HL-60/S4 treated with phorbol 12-myristate 13-acetate at 8.2 ng/mL for 4 days and 3 days (cell line): ENCODE results near the gene IL1RL2.

Experiments
- in situ Hi-C: fragments of 300-500 bp; cut with MboI; formaldehyde crosslinking; loops from 2 replicates; pipeline ENCODE4 v1.15.0; 2022; ENCODE audit warnings: low sequenced_read_pairs

Gene IL1RL2

GRCh38 chr2:102158011-102158755 lies 28.6 kb upstream of the IL1RL2 start:
- in situ Hi-C loops, result no loop called here

GRCh38 chr2:102159295-102159694 lies 27.5 kb upstream of the IL1RL2 start:
- in situ Hi-C loops, result no loop called here

DNA sequence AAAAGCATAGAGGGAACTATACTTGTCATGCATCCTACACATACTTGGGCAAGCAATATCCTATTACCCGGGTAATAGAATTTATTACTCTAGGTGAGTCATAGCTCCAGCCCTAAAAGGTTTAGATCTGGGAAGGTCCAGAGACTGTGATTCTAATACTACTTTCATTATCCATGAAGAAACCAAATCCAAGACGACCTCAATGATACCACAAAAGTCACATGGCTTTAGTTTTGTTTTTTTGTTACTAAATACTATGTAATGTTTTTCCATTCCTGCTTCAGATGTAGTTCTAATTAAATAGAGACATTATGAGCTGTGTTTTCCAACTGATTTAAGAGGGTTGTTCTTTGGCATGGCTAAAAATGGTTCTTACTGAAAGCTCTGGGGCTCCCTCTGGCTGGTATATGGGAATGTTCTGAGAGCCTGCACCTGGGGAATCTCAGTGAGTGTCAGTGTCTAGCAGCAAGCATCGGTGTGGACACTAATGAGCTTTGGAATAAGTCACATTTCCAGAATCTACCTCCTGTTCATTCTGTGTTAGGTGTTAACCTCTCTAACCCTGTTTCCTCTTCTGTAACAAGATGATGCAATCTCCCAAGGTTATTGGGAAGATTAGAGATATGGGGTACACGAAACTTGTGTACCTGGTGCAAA lies 20.5 kb upstream of the IL1RL2 start:
- in situ Hi-C loops, result no loop called here

- in situ Hi-C loops, result no loop called here
Measured at GRCh38 chr2:102168026-102168771, 18.6 kb upstream of the IL1RL2 start.

DNA sequence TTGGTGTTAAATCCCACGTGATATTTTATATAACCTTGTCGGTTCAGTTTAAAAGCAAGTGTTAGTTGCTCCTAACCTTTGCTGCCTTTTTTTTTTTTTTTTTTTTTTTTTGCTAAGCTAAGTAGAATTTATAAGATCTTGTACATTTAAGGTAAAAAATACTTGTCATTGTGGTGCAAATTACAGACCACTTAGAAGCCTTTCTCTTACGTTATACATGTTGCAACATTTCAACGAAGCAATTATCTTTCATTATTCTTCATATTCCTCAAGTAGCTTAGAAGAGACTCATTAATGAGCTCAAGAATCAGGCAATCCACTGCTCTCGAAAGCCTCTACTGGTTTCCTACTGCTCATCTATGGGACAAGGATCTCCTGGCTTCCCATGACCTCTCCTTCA lies 14.9 kb upstream of the IL1RL2 start:
- in situ Hi-C loops, result no loop called here

GRCh38 chr2:102172745-102173144 lies 14.1 kb upstream of the IL1RL2 start:
- in situ Hi-C loops, result no loop called here

DNA sequence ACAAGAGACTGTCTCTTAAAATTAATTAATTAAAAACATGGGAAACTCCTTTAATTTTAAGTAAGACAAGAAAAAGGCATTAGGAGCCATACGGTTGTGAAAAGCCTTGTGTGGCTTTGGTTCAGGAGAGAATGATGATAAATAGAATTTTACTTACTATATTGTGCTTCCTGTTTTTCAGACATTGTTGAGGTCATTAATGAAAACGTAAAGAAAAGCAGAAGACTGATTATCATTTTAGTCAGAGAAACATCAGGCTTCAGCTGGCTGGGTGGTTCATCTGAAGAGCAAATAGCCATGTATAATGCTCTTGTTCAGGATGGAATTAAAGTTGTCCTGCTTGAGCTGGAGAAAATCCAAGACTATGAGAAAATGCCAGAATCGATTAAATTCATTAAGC lies 10.7 kb upstream of the IL1RL2 start:
- in situ Hi-C loops, result no loop called here

- in situ Hi-C loops, result no loop called here
Measured at GRCh38 chr2:102177814-102178478, 8.9 kb upstream of the IL1RL2 start.

DNA sequence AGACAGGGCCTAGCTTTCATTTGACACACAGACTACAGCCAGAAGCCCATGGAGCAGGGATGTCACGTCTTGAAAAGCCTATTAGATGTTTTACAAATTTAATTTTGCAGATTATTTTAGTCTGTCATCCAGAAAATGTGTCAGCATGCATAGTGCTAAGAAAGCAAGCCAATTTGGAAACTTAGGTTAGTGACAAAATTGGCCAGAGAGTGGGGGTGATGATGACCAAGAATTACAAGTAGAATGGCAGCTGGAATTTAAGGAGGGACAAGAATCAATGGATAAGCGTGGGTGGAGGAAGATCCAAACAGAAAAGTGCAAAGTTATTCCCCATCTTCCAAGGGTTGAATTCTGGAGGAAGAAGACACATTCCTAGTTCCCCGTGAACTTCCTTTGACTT lies 7.8 kb upstream of the IL1RL2 start:
- in situ Hi-C loops, result no loop called here

DNA sequence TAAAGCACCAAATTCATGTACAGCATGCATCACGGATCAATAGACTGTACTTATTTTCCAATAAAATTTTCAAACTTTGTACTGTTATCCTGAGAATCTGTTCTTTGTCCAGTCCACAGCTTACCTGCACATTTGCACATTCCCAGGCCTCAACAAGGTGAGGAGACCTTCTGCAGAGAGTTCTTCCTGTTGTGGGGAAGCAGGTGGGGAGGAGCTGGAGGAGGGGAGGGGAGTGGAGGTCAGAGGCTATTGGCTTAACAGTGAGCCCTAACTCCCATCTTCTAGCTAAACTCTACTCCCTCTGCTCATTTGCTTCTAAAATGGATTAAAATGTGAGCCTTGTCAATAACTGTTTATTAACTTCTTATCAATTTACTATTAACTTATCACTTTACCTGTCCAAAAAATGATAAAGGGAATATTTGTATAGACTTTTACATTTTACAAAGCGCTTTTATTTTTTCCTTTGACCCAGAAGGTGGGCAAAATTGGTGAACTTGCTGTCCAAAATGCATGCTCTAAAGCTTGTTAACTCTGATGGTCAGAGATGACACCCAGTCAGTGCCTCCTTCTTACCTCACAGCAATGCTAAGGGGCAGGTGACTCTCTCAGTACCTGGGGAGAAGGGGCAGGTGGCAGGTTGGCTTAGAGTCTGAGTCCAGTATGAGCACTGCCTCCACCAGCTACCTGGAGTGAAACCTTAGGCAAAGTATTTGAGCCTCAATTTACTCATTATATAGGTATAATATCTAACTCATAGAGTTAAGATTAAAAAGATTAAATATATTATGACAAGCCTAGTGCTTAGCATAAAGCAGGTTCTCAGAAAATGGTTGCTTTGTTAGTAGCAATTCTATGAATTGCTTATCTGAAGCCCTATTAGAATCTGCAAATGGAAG lies 6.8 kb upstream of the IL1RL2 start:
- in situ Hi-C loops, result no loop called here

GRCh38 chr2:102180687-102180999 lies 6.2 kb upstream of the IL1RL2 start:
- in situ Hi-C loops, result no loop called here

DNA sequence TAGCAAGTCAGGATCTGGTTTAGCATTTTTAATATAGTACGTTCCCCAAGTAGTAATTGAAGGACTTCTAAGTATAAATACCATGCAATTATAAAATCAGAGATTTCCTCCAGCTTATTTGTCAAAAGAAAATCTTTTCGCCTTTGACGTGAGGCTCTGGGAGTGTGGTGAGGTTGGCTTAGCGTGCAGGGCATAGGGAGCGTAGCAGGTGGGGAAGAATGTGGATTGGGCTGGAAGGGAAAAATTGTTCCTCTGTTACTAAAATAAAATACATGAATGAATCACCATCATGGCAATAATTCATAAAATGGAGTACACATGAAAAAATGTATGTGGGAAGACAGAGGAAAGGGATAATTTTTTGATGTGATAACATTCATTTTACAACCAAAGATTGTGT lies 5.4 kb upstream of the IL1RL2 start:
- in situ Hi-C loops, result no loop called here

DNA sequence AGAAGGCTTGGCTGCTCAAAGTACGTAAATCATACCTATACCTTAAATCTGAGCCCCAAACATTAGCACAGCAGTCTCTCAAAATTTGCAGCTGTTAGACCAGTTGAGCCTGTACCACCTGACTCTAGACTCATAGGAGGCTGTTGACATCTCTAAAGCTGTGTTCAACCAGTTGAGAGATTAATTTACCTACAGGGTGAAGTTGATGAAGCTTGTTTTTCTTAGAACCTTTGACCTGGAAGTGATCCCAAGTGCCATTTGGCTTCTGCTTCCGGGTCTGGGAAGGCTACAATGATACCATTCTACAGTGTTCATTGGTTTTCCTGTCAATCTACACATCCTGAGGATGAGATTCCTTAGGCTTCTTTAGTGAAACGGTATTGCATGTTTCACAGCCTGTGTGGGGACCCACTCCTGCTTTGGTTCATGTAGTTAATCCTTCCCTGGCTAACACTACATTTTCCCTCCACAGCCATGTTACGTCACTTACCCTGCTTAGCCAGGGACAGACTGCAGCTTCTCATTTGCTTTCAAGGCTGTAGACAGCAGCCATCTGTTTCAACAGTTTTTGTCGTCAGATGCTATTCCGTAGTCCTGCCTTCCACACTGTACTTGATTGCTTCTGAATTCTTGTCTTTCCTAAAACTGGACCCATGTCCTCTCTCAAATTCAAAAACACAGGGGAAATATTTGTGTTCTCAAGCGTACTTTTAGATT lies 4.7 kb upstream of the IL1RL2 start:
- in situ Hi-C loops, result no loop called here

DNA sequence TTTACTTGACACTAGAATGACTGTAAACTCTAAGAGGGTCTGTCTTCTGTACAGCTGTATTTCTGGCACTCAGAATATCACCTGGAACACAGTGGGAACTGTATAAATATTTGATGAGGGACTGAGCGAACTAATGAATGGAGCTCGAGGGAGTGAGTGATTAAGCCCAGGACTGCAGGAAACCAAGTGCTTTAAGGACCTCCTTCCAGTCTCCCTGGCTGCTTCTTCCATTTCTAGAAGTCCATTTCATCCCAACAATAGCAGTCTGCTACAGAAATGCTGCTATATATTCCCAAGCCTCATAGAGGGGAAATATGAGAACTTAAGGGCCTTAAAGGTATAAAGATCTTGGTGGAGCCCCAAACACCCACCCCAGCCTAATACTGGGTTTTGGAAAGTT lies 2.8 kb upstream of the IL1RL2 start:
- in situ Hi-C loops, result no loop called here

DNA sequence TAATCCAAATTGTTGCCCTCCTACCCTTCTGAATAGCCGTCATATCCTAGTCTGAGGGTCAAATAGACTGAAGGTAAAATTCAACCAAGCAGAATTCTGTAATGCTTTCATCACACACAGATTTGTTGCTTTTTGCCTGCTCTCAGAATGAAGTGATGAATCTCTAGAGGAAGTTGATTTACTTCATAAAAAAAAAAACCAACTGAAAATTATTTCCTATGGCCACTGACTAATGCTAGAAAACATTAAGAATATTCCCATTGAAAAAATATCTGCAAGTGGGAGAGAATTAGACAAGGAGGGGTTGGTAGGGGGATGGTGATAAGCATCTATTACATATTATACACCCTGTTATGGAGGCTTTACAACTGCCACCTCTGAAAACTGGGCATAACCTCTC lies 2.3 kb upstream of the IL1RL2 start:
- in situ Hi-C loops, result no loop called here

- in situ Hi-C loops, result no loop called here
Measured at GRCh38 chr2:102185347-102185746, 1.5 kb upstream of the IL1RL2 start.

DNA sequence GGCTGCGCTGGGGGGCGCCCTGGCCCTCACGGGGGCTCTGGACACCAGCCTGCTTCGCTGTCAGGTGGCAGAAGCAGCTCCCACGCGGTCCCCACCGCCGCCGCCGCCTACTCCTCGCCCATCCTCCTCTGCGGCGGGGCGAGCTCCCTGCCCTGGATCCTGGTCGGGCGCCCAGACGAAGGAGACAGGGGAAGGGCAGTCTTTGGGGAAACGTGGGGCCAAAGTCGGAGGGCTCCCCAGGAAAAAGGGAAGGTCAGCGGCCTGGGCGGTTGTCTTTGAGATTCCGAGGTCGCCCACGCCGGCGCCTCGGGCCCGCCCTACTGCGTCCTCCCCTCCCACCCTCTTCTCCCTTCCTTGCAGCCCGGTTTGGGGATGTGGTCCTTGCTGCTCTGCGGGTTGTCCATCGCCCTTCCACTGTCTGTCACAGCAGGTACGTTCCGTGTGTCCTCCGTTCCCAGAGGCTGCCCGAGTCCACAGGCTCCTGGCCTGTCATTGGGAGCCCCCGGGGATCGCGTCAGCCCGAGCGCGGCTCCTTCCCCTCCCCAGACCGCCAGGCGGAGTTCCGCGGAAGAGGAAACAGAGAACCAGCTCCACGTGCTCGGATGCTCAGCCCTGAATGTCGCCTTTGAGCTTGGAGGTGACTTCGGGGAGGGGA lies 800 bp downstream of the IL1RL2 start:
- in situ Hi-C loops, result no loop called here

DNA sequence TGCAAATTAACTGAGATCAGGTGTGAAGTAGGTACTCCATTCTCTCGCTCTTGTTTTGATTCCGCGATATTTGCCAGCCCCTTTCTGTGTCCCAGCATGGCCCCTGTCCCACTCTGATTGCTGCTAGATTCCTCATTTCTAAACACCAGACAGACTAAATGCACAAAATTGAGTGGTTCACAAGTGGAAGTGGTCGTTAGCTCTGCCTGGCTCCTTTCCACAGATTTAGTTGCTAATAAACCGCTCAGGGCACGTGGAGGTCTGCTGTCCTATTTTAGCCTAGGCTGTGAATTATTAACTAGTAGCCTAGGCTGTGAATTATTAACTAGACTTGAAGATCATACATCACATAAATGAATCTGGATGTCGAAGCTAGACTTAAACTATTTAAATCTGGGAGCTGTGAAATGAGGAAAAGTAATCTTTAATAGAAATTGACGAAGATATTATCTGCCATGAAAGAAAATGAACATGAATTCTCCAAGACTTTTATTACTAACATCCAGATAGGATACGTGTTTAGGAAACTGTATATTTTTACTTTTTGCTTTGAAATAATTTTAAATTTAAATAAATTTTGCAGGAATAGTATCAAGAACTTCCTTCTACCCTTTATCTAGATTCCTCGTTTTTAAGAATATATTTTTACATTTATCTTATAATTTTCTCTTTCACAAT lies 3.7 kb downstream of the IL1RL2 start:
- in situ Hi-C loops, result no loop called here

DNA sequence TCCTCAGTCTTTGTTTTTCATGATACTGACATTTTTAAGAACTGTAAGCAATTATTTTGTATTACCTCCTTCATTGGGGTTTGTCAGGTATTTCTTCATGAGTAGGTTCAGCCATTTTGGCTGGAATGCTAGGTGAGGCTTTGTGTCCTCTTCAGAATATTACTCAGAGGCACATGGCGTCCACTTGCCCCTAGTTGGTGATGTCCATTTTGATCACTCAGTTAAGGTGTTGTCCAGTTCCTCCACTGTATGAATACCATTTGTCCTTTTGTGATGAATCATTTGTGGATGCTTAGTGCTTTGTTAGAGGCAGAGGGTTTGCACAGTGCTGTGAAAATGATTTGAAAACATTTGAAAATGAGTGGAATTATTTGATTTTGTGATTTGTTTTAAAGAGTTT lies 4.7 kb downstream of the IL1RL2 start:
- in situ Hi-C loops, result no loop called here
